Osteocyte (in vitro differentiated cells): ENCODE measurements around the gene PLCD3. TPM values are rescaled to one million over a fixed set of nuclear protein-coding genes. Genes with fewer than 3 reads are reported as not detected.

ENCODE experiments used
- DNase-seq: peaks from one replicate; pipeline ENCODE4 v3.0.0; 2021; ENCODE audit warnings: mixed read lengths; ENCODE audit not compliant: unreplicated experiment; ENCODE audit errors: extremely low spot score
- H3K27ac Mint-ChIP-seq: one replicate; pipeline ENCODE4 v1.8.0; 2021; ENCODE audit warnings: mild to moderate bottlenecking, mixed read lengths; ENCODE audit not compliant: unreplicated experiment
- H3K27me3 Mint-ChIP-seq: one replicate; pipeline ENCODE4 v1.8.0; 2021; ENCODE audit warnings: mixed read lengths; ENCODE audit not compliant: unreplicated experiment
- H3K36me3 Mint-ChIP-seq: one replicate; pipeline ENCODE4 v1.8.0; 2021; ENCODE audit warnings: mixed read lengths; ENCODE audit not compliant: unreplicated experiment
- H3K4me1 Mint-ChIP-seq: one replicate; pipeline ENCODE4 v1.8.0; 2021; ENCODE audit warnings: mixed read lengths; ENCODE audit not compliant: unreplicated experiment
- H3K4me3 Mint-ChIP-seq: one replicate; pipeline ENCODE4 v1.8.0; 2021; ENCODE audit warnings: mild to moderate bottlenecking, moderate library complexity, mixed read lengths; ENCODE audit not compliant: unreplicated experiment
- H3K9me3 Mint-ChIP-seq: one replicate; pipeline ENCODE4 v1.8.0; 2021; ENCODE audit warnings: mixed read lengths; ENCODE audit not compliant: unreplicated experiment
- CTCF ChIP-seq: fragments of 200-600 bp; sonication (generic); IDR thresholded peaks from 2 replicates; pipeline ENCODE4 v1.5.0; 2021; ENCODE audit warnings: antibody characterized with exemption, mild to moderate bottlenecking, moderate library complexity
- total RNA-seq: library from RNA; stranded (reverse); gene quantifications from 2 replicates; pipeline ENCODE4 v1.2.1, GENCODE V29; 2021

Gene PLCD3
- total RNA-seq, 1 donor from 2014 or later, result 111 TPM

DNA sequence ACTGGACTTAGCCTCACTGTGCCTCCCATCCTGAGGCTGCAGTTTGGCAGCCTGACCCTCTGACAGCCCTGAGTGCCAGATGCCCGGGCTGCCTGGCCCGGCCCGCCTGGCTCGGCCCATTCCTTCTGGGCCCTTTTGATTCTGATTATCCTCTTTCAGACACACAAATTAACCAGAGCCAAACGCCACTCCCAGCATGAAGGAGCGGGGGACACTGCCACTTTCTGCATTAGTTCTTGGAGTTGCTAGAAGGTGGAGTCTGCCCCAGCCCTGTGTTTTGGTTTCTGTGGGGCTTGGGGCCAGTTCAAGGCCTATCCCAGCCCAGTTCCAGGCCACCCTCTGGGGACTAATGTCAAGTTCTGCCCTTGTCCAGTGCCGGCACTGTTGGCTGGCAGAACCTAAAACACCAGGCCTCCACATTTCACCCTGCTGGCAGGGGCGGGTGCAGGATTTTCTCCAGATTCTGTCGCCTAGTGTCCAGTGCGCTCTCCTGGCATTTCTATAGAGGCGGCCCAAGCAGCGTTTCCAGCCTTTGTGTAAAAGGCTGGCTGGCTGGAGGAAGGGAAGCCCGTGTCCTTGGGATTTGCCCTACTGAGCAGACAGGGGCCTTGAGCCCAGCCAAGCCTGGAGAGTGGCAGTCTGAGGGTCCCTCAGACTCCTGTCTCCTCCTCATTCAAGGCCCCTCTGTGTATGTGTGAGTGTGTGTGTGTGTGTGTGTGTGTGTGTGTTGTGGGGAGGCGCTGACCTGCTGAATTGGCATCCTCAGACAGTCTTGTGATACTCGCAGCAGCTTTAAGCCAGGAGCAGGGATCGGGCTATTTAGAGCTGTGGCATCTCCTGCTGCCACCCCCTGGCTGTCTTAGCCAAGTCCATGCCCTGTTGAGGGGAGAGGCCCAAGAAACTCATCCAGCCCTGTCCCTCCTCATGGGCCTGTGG is 21.4 kb downstream of the PLCD3 start:
- Mint-ChIP-seq H3K4me1 (peaks cover 8% of the 10 kb centered on the region), H3K9me3 (no peaks in the 10 kb centered on the region), H3K27ac (peak overlapping the region; percentile 14), H3K36me3 (peaks cover 6% of the 10 kb centered on the region), H3K4me3 (no peak overlapping the region), H3K27me3 (no peaks in the 10 kb centered on the region)
- DNase-seq, result no peak
- no peak for TF ChIP-seq CTCF

DNA sequence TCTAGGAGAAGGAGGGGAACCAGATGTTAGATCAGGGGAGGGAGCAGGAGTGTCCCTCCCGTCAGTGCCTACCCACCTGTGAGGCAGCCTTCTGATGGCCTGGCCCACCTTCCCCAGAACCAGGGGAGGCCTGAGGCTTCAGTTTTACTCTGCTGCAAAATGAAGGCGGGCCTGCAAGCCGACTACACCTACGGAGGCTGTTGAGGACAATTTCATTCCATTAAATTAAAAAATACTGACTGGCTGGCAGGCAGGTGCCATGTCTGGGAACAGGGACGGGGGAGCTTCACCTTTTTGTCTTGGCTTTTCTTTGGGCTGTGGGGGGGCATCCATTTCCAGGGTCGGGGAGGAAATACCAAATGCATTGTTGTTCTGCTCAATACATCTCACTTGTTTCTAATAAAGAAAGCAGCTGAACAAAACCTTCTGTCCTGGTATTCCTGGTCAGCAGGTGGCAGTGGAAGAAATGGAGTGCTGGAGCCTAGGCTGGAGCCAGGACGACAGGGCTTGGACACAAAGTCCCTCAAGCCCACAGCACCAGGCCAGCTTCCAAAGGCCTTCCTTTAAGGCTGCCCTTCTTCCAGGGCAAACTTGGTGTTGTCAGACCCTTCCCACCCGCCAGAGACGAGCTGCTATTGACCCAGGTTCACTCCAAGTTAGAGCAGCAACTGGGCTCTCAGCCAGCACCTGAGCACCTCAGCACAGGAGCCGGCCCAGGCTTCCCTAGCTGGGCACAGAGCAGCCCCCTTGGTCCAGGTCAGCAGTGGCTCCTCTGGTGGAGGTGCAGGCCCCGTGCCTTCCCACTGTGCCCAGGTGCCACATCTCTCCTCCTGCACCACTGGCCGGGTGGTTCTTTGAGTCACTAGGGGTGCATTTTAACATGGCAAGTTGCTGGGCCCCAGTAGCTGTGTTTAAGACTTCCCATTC is 23.5 kb downstream of the PLCD3 start:
- H3K4me1 Mint-ChIP-seq, result peaks cover 2% of the 10 kb centered on the region
- H3K4me3 Mint-ChIP-seq, result no peak overlapping the region
- peak overlapping the region; percentile 77 for H3K27ac Mint-ChIP-seq

GRCh38 chr17:45108051-45108450 is 24.3 kb downstream of the PLCD3 start:
- no peak for TF ChIP-seq CTCF
- peaks cover 18% of the 10 kb centered on the region for H3K36me3 Mint-ChIP-seq
- no peaks in the 10 kb centered on the region for H3K9me3 Mint-ChIP-seq
- peak overlapping the region; percentile 29 for H3K27ac Mint-ChIP-seq
- H3K4me3 Mint-ChIP-seq, result no peak overlapping the region
- no peak for DNase-seq
- no peaks in the 10 kb centered on the region for H3K27me3 Mint-ChIP-seq
- peaks cover 8% of the 10 kb centered on the region for H3K4me1 Mint-ChIP-seq

More for the DNA sequence above, 23.5 kb downstream of the PLCD3 start:
- peaks cover 11% of the 10 kb centered on the region for H3K36me3 Mint-ChIP-seq
- H3K9me3 Mint-ChIP-seq, result no peaks in the 10 kb centered on the region
- DNase-seq, result no peak
- no peaks in the 10 kb centered on the region for H3K27me3 Mint-ChIP-seq
- TF ChIP-seq CTCF, result no peak

- Mint-ChIP-seq H3K4me3 (no peak overlapping the region), H3K27ac (no peak overlapping the region), H3K27me3 (no peaks in the 10 kb centered on the region), H3K9me3 (no peaks in the 10 kb centered on the region), H3K4me1 (peaks cover 14% of the 10 kb centered on the region), H3K36me3 (peaks cover 18% of the 10 kb centered on the region)
- TF ChIP-seq CTCF, result no peak
- no peak for DNase-seq
These were observed 24.9 kb downstream of the PLCD3 start for GRCh38 chr17:45107293-45108010.
